Rectal smooth muscle tissue (tissue), 1 donor: Measurements from ENCODE around the gene GRIA3.
"Not testable (repeated sequence)": the region's sequence is repeated elsewhere in the genome, so short reads cannot be mapped to it uniquely, and the experiment has no call there.

Experiments used
- H3K27ac ChIP-seq: one replicate; pipeline ENCODE4 v1.7.0; 2013; ENCODE audit warnings: low read depth, low read length, inconsistent platforms
- H3K27me3 ChIP-seq: one replicate; pipeline ENCODE4 v1.7.0; 2013; ENCODE audit warnings: low read length; ENCODE audit not compliant: control insufficient read depth, insufficient read depth
- H3K36me3 ChIP-seq: one replicate; pipeline ENCODE4 v1.7.0; 2013; ENCODE audit warnings: low read length; ENCODE audit not compliant: control insufficient read depth, insufficient read depth
- H3K4me1 ChIP-seq: one replicate; pipeline ENCODE4 v1.7.0; 2013; ENCODE audit warnings: low read length; ENCODE audit not compliant: control insufficient read depth, insufficient read depth
- H3K4me3 ChIP-seq: one replicate; pipeline ENCODE4 v1.7.0; 2013; ENCODE audit warnings: low read length
- H3K9ac ChIP-seq: one replicate; pipeline ENCODE4 v1.7.0; 2013; ENCODE audit warnings: low read length

Gene GRIA3

GRCh38 chrX:123408821-123409737 lies 225.0 kb downstream of the GRIA3 start:
- no peak overlapping the region for H3K9ac ChIP-seq
- H3K4me1 ChIP-seq: no peaks in the 10 kb centered on the region
- H3K36me3 ChIP-seq: no peaks in the 10 kb centered on the region
- no peaks in the 10 kb centered on the region for H3K27me3 ChIP-seq
- no peak overlapping the region for H3K27ac ChIP-seq
- H3K4me3 ChIP-seq: no peak overlapping the region

DNA sequence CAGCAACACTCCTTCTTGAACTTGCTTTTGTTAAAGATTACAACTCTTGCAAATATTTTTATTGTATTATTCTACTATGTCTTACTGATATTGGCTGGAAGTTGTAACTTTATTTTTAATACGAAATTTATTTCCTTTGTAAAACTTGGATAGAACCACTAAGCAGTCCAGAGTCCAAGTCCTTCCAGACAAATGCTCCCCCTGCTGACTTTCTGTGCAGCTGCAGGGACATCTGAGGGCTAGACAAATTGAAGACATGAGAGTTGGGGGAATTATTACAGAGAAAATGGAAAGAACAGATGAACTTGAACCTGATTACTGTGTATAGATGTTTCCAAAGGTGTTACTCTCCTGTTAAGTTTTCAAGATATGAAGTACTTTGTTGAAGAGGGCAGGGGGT lies 238.8 kb downstream of the GRIA3 start:
- Histone ChIP-seq H3K9ac (no peak overlapping the region), H3K27me3 (no peaks in the 10 kb centered on the region), H3K27ac (no peak overlapping the region), H3K36me3 (no peaks in the 10 kb centered on the region), H3K4me3 (no peak overlapping the region), H3K4me1 (no peaks in the 10 kb centered on the region)

DNA sequence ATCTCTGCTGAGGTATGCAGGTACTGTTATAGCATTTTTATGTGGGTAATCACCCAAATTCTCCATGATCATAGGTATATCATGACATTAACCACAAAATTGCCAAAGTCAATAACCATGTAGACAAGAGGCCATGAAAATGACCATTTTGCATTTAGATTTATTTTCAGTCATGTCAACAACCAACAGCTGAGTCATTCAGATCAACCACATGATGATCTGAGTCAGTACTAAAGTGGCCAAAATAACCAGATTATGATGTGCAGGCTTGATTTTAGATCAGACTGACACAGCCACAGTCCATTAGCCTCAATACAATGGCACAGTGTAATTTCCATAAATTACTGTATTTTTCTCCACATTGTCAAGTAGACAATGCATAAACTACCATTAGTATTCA lies 240.5 kb downstream of the GRIA3 start:
- Histone ChIP-seq H3K4me3 (no peak overlapping the region), H3K27me3 (no peaks in the 10 kb centered on the region), H3K27ac (no peak overlapping the region), H3K36me3 (no peaks in the 10 kb centered on the region), H3K9ac (no peak overlapping the region), H3K4me1 (no peaks in the 10 kb centered on the region)

DNA sequence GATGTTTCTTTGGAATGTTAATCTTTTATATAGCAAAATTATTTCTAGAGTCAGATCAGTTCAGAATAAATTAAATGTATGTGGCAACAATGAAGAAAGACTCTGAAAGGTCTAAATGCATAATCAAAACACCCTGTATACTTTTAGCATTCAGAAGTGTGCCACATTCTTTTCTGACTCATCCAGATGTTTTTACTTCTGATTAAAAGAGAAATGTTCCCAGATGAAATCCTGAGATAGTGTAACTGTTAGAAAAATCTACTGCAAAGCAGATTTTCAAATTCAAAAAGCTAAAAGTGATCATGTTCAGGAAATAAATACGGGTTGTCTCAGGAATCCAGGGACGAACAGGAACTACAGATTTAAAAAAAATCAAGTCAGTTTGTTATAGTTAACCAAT lies 241.4 kb downstream of the GRIA3 start:
- Histone ChIP-seq H3K27me3 (no peaks in the 10 kb centered on the region), H3K27ac (no peak overlapping the region), H3K9ac (no peak overlapping the region), H3K4me3 (no peak overlapping the region), H3K36me3 (no peaks in the 10 kb centered on the region), H3K4me1 (no peaks in the 10 kb centered on the region)

DNA sequence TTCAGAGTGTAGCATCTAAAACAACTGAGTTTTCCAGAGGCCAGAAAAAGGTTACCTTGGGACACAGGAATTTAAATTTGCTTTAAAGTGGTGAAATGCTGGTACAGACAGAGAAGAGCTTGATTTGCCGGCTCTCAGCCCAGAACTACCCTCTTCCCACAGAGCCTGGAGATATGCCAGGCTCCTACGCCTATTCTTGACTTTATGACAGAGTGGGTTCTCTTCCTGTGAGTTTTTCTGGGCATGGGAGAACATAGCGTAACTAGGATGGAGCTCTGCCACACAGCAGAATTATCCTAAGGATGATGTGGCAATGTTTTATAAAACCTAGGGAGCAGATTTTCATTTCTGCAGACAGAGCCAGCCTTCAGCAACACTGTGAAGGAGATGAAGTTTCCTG lies 241.8 kb downstream of the GRIA3 start:
- Histone ChIP-seq H3K4me3 (no peak overlapping the region), H3K27ac (no peak overlapping the region), H3K36me3 (no peaks in the 10 kb centered on the region), H3K9ac (no peak overlapping the region), H3K27me3 (no peaks in the 10 kb centered on the region), H3K4me1 (no peaks in the 10 kb centered on the region)

DNA sequence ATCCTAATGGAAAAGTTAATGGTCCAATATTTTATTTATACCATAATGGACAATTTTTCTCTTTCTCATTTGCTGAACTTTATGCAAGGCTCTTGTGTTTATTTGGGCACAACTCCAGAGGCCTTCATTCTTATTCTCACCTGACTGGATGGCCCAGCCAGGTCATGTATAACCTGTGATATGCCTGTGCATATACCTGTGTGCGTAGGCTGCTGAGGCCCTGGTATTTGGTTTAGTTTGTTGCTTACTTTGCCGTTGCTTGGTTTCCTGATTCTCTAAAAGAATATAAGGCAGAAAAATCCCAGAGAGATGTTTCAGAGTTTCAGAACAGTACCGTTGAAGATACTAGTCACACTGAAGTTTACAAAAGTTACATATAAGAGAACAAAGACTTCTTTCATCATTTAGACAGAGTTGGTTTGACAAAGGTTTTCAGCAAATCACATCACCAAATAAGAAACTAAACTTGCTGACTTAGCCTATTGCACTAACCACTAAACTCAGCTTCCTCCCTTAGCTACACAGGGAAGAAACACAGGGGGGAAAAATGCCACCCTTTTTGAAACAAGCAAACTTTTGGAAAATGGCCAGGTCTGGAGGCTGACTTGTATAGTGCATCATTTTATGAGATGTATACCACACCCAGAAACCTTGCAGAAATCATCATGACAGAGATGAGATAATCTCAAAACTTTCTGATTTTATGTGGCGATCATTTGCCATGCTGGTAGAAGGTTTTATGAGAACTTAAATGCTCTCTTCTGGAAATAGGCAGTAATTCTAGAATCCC lies 248.5 kb downstream of the GRIA3 start:
- Histone ChIP-seq H3K36me3 (no peaks in the 10 kb centered on the region), H3K27ac (no peak overlapping the region)

GRCh38 chrX:123436512-123437136 lies 252.5 kb downstream of the GRIA3 start:
- Histone ChIP-seq H3K4me3 (no peak overlapping the region), H3K9ac (no peak overlapping the region), H3K4me1 (no peaks in the 10 kb centered on the region), H3K27ac (no peak overlapping the region), H3K36me3 (no peaks in the 10 kb centered on the region), H3K27me3 (no peaks in the 10 kb centered on the region)

More for the DNA sequence above, 248.5 kb downstream of the GRIA3 start:
- Histone ChIP-seq H3K4me1 (no peaks in the 10 kb centered on the region), H3K4me3 (no peak overlapping the region), H3K27me3 (no peaks in the 10 kb centered on the region), H3K9ac (no peak overlapping the region)

GRCh38 chrX:123439926-123440325 lies 255.8 kb downstream of the GRIA3 start:
- not testable (repeated sequence) for H3K4me1 ChIP-seq, H3K27me3 ChIP-seq, H3K27ac ChIP-seq, H3K36me3 ChIP-seq, H3K4me3 ChIP-seq, H3K9ac ChIP-seq

DNA sequence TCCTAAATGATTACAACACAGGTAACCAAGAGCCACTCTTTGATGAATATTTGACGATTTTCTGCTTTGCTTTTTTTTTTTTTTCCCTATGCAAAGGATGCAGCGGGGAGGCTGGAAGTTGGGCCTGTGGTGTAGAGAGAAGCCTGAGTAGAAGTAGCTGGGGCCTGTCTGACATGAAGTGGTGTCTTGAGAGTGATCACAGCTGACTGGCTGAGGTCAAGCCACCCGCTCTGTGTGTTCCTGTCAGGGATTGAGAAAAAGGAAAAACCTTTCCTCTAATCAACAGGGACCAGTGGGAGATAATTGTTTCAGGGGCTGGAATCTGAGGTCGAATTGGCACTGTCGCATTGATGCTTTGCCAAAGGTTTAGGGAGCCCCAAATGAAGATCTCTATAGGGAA lies 258.7 kb downstream of the GRIA3 start:
- Histone ChIP-seq H3K36me3 (no peaks in the 10 kb centered on the region), H3K4me3 (no peak overlapping the region), H3K9ac (no peak overlapping the region), H3K27ac (no peak overlapping the region), H3K27me3 (no peaks in the 10 kb centered on the region), H3K4me1 (no peaks in the 10 kb centered on the region)

GRCh38 chrX:123447506-123447905 lies 263.4 kb downstream of the GRIA3 start:
- Histone ChIP-seq H3K36me3 (no peaks in the 10 kb centered on the region), H3K4me3 (no peak overlapping the region), H3K9ac (no peak overlapping the region), H3K4me1 (no peaks in the 10 kb centered on the region), H3K27me3 (no peaks in the 10 kb centered on the region), H3K27ac (no peak overlapping the region)

GRCh38 chrX:123449335-123449734 lies 265.3 kb downstream of the GRIA3 start:
- H3K4me1 ChIP-seq: no peaks in the 10 kb centered on the region
- H3K27ac ChIP-seq: no peak overlapping the region
- no peak overlapping the region for H3K4me3 ChIP-seq
- H3K27me3 ChIP-seq: no peaks in the 10 kb centered on the region
- H3K9ac ChIP-seq: no peak overlapping the region
- no peaks in the 10 kb centered on the region for H3K36me3 ChIP-seq

- Histone ChIP-seq H3K27me3 (no peaks in the 10 kb centered on the region), H3K9ac (no peak overlapping the region), H3K4me3 (no peak overlapping the region), H3K4me1 (no peaks in the 10 kb centered on the region), H3K36me3 (no peaks in the 10 kb centered on the region), H3K27ac (no peak overlapping the region)
Observed at GRCh38 chrX:123450222-123450621, 266.1 kb downstream of the GRIA3 start.
